DND-41 (cell line): Measurements from ENCODE around the gene PCDHA2.
"Not testable (repeated sequence)": the region's sequence is repeated elsewhere in the genome, so short reads cannot be mapped to it uniquely, and the experiment has no call there.

Experiments
- ATAC-seq: fragments of 200-7000 bp; cut with Tn5 transposase; 3 replicates; pipeline ENCODE4 v1.9.1; 2021; ENCODE audit warnings: low read depth; ENCODE audit not compliant: insufficient read depth
- DNase-seq: peaks from one replicate; pipeline ENCODE4 v3.0.0-alpha.2; 2020
- H2AFZ ChIP-seq: 2 replicates; pipeline ENCODE4 v1.6.0; 2012; ENCODE audit warnings: low read depth, low read length
- H3K27ac ChIP-seq: 2 replicates; pipeline ENCODE4 v1.5.1; 2012; ENCODE audit warnings: low read length, inconsistent platforms
- H3K27me3 ChIP-seq: fragments of 200-600 bp; sonication (generic); 2 replicates; pipeline ENCODE4 v1.6.0; 2012; ENCODE audit warnings: low read length, mild to moderate bottlenecking, inconsistent platforms; ENCODE audit not compliant: insufficient read depth, poor library complexity
- H3K36me3 ChIP-seq: 2 replicates; pipeline ENCODE4 v1.5.1; 2012; ENCODE audit warnings: low read length, inconsistent platforms; ENCODE audit not compliant: insufficient read depth
- H3K4me1 ChIP-seq: 2 replicates; pipeline ENCODE4 v1.5.1; 2012; ENCODE audit warnings: mild to moderate bottlenecking, low read length; ENCODE audit not compliant: insufficient read depth
- H3K4me2 ChIP-seq: 2 replicates; pipeline ENCODE4 v1.6.0; 2012; ENCODE audit warnings: mild to moderate bottlenecking, moderate library complexity, low read length, inconsistent platforms; ENCODE audit not compliant: insufficient read depth
- H3K4me3 ChIP-seq, 2 experiments: fragments of 200-600 bp in 1 of 2; shearing (Covaris generic) in 1 of 2; 2 replicates each; pipeline ENCODE4 v1.5.1; 2012 to 2016; ENCODE audit warnings: inconsistent platforms in 2 of 2, low read length in 2 of 2, mild to moderate bottlenecking in 2 of 2, low read depth in 1 of 2, moderate library complexity in 1 of 2
- H3K79me2 ChIP-seq: 2 replicates; pipeline ENCODE4 v1.6.0; 2012; ENCODE audit warnings: low read length, inconsistent platforms; ENCODE audit not compliant: insufficient read depth
- H3K9ac ChIP-seq: 2 replicates; pipeline ENCODE4 v1.6.0; 2012; ENCODE audit warnings: low read depth, mild to moderate bottlenecking, inconsistent platforms, low read length, moderate library complexity
- H3K9me3 ChIP-seq: 2 replicates; pipeline ENCODE4 v1.5.1; 2012; ENCODE audit warnings: low read length, moderate library complexity, mild to moderate bottlenecking, inconsistent platforms; ENCODE audit not compliant: insufficient read depth, severe bottlenecking
- H4K20me1 ChIP-seq: 2 replicates; pipeline ENCODE4 v1.6.0; 2012; ENCODE audit warnings: low read length; ENCODE audit not compliant: insufficient read depth
- CTCF ChIP-seq: IDR thresholded peaks from 2 replicates; pipeline ENCODE4 v1.5.1; 2012; ENCODE audit warnings: borderline replicate concordance, low read length, moderate library complexity, mild to moderate bottlenecking; ENCODE audit not compliant: poor library complexity, severe bottlenecking; ENCODE audit errors: extremely low read depth
- EZH2 ChIP-seq: IDR thresholded peaks from 3 replicates; pipeline ENCODE4 v1.6.1; 2012; ENCODE audit warnings: borderline replicate concordance, low read depth, mild to moderate bottlenecking, moderate library complexity, low read length, inconsistent platforms; ENCODE audit not compliant: severe bottlenecking

The PCDHA2 gene

GRCh38 chr5:140767444-140767843 lies 27.2 kb upstream of the PCDHA2 start:
- no peaks in the 10 kb centered on the region for H3K27me3 ChIP-seq
- no peak for TF ChIP-seq EZH2
- TF ChIP-seq CTCF = no peak
- H3K27ac ChIP-seq = no peak overlapping the region
- H3K4me3 ChIP-seq = no peak overlapping the region
- H3K4me2 ChIP-seq = no peak overlapping the region
- H2AFZ ChIP-seq = no peak overlapping the region
- DNase-seq = no peak
- no peaks in the 10 kb centered on the region for H3K79me2 ChIP-seq
- no peaks in the 10 kb centered on the region for H3K4me1 ChIP-seq
- no peak overlapping the region for H3K9ac ChIP-seq
- no peaks in the 10 kb centered on the region for H3K36me3 ChIP-seq
- peaks cover 65% of the 10 kb centered on the region for H3K9me3 ChIP-seq
- no peaks in the 10 kb centered on the region for H4K20me1 ChIP-seq
- no peak for ATAC-seq

- TF ChIP-seq CTCF (no peak), EZH2 (no peak)
- H3K36me3 ChIP-seq = no peaks in the 10 kb centered on the region
- H3K27ac ChIP-seq = no peak overlapping the region
- no peak for DNase-seq
- no peak for ATAC-seq
- no peak overlapping the region for H3K4me2 ChIP-seq
- no peaks in the 10 kb centered on the region for H3K79me2 ChIP-seq
- H3K27me3 ChIP-seq = no peaks in the 10 kb centered on the region
- no peak overlapping the region for H3K4me3 ChIP-seq
- no peaks in the 10 kb centered on the region for H4K20me1 ChIP-seq
- no peaks in the 10 kb centered on the region for H3K4me1 ChIP-seq
- no peak overlapping the region for H2AFZ ChIP-seq
- H3K9me3 ChIP-seq = peaks cover 17% of the 10 kb centered on the region
- no peak overlapping the region for H3K9ac ChIP-seq
Measured at GRCh38 chr5:140780512-140780911, 14.1 kb upstream of the PCDHA2 start.

GRCh38 chr5:140785905-140786686 lies 8.6 kb upstream of the PCDHA2 start, which contains the start of gene PCDHA1:
TSS of gene PCDHA1 (plus strand) at chr5:140786140.
- Histone ChIP-seq H3K36me3 (no peaks in the 10 kb centered on the region), H3K27ac (no peak within 1 kb of the TSS), H3K4me2 (no peak within 1 kb of the TSS), H3K9ac (no peak within 1 kb of the TSS), H3K9me3 (peaks cover 18% of the 10 kb centered on the region), H2AFZ (no peak within 1 kb of the TSS; the same call in 1 of the 2 replicates), H4K20me1 (no peaks in the 10 kb centered on the region), H3K4me1 (no peaks in the 10 kb centered on the region), H3K79me2 (no peaks in the 10 kb centered on the region), H3K4me3 (no peak within 1 kb of the TSS), H3K27me3 (no peaks in the 10 kb centered on the region)
- ATAC-seq (no peak), DNase-seq (no peak)
- TF ChIP-seq CTCF (peak; percentile 38), EZH2 (no peak)

- not testable (repeated sequence) for H2AFZ ChIP-seq, H3K36me3 ChIP-seq, H3K79me2 ChIP-seq, H3K4me3 ChIP-seq, H3K27me3 ChIP-seq, H4K20me1 ChIP-seq, DNase-seq, ATAC-seq, H3K4me2 ChIP-seq, H3K4me1 ChIP-seq, H3K27ac ChIP-seq, H3K9ac ChIP-seq
- H3K9me3 ChIP-seq = peaks cover 11% of the 10 kb centered on the region
Measured at GRCh38 chr5:140787422-140787821, 7.2 kb upstream of the PCDHA2 start.

GRCh38 chr5:140787849-140788504 lies 6.7 kb upstream of the PCDHA2 start:
- H3K27me3 ChIP-seq, H3K27ac ChIP-seq, H3K36me3 ChIP-seq, H2AFZ ChIP-seq, H3K4me3 ChIP-seq, DNase-seq, ATAC-seq, H4K20me1 ChIP-seq, H3K4me1 ChIP-seq, H3K4me2 ChIP-seq, H3K9me3 ChIP-seq, H3K79me2 ChIP-seq, H3K9ac ChIP-seq: not testable (repeated sequence)
